GM23338 (cell line): Measurements from ENCODE around the gene HHIPL1. TPM values are rescaled to one million over a fixed set of nuclear protein-coding genes. Genes with fewer than 3 reads are reported as not detected.

ENCODE experiments used
- ETS1 ChIP-seq: IDR thresholded peaks from 2 replicates; pipeline ENCODE4 v1.6.1; 2016; ENCODE audit warnings: antibody characterized with exemption
- STAT1 ChIP-seq: IDR thresholded peaks from one replicate; pipeline ENCODE4 v1.6.1; 2016; ENCODE audit warnings: antibody characterized with exemption; ENCODE audit not compliant: unreplicated experiment
- ZNF462 ChIP-seq: fragments of 250-450 bp; sonication (Bioruptor Pico); IDR thresholded peaks from 2 replicates; pipeline ENCODE4 v1.5.0; 2020; ENCODE audit warnings: mild to moderate bottlenecking, moderate library complexity
- polyA plus RNA-seq: library from polyadenylated mRNA; unstranded; fragments of >200 nt; fragmentation: Nextera tagmentation; extraction: Ambion mirVana; gene quantifications from 2 replicates; pipeline ENCODE4 v1.2.1, GENCODE V29; 2016
- total RNA-seq: library from RNA; depleted of rRNA; stranded (reverse); fragments of >200 nt; shearing (Covaris generic); gene quantifications from 2 replicates; pipeline ENCODE4 v1.2.3, GENCODE V29; 2014
- TF ChIP-seq, protein P1 (sequence below), 2 experiments: fragments of 200-600 bp in 1 of 2; sonication (generic) in 1 of 2; conservative IDR thresholded peaks; 2 replicates each; pipeline versions ENCODE4 v1.5.1 to v1.6.1; 2016 to 2017; ENCODE audit warnings: antibody characterized with exemption in 2 of 2, low read depth in 2 of 2, mild to moderate bottlenecking in 2 of 2, moderate library complexity in 1 of 2

HHIPL1 gene
- total and polyA plus RNA-seq, 2 experiments from 2014 or later = 1.9 to 2.0 TPM

GRCh38 chr14:99602788-99603415, 42.0 kb upstream of the HHIPL1 start (continued):
- no peak for TF ChIP-seq ZNF462 (CRISPR knock-in tag)
- TF ChIP-seq, protein P1, sequence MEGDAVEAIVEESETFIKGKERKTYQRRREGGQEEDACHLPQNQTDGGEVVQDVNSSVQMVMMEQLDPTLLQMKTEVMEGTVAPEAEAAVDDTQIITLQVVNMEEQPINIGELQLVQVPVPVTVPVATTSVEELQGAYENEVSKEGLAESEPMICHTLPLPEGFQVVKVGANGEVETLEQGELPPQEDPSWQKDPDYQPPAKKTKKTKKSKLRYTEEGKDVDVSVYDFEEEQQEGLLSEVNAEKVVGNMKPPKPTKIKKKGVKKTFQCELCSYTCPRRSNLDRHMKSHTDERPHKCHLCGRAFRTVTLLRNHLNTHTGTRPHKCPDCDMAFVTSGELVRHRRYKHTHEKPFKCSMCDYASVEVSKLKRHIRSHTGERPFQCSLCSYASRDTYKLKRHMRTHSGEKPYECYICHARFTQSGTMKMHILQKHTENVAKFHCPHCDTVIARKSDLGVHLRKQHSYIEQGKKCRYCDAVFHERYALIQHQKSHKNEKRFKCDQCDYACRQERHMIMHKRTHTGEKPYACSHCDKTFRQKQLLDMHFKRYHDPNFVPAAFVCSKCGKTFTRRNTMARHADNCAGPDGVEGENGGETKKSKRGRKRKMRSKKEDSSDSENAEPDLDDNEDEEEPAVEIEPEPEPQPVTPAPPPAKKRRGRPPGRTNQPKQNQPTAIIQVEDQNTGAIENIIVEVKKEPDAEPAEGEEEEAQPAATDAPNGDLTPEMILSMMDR (conservative IDR thresholded peaks at IDR 0.05; ENCODE audit: low read depth in 2 of 2) = no peak
- TF ChIP-seq ETS1 = no peak
- TF ChIP-seq STAT1 = no peak
